Astrocyte of the spinal cord (primary cell): ENCODE data around the gene DNAH12.
"Not testable (repeated sequence)": the region's sequence is repeated elsewhere in the genome, so short reads cannot be mapped to it uniquely, and the experiment has no call there.

Source experiments
- DNase-seq: peaks from one replicate; pipeline ENCODE4 v3.0.0; 2011; ENCODE audit warnings: low read depth, low spot score
- H3K4me3 ChIP-seq: 2 replicates; pipeline ENCODE4 v1.5.1; 2011; ENCODE audit warnings: low read depth, mild to moderate bottlenecking, low read length, moderate library complexity
- in situ Hi-C: cut with HindIII; loops from 2 replicates; pipeline ENCODE4 v1.10.0; 2017; ENCODE audit warnings: low sequenced_read_pairs
- TF ChIP-seq, protein P1 (sequence below): IDR thresholded peaks from 2 replicates; pipeline ENCODE4 v1.5.1; 2012; ENCODE audit warnings: low read depth, mild to moderate bottlenecking, low read length, inconsistent platforms

Gene DNAH12

DNA sequence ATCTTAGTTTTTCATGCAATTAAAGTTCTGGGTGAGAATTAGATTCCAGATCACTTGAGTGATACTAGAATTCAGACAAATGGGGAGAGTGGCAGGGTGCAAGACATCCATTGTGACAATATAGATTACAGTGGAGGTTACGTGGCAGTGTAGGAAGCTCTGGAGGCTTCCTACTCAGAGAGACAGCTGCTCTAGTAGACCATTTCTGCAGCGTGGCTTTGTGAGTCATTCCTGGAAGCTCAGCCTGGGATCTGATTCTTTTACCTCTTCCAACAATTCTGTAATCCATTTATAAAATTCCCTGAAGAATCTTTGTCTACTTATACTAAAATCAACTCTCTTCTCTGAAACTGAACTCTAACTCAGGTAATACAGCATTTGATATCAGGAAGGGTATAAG, 161.2 kb downstream of the DNAH12 start:
- TF ChIP-seq, protein P1, sequence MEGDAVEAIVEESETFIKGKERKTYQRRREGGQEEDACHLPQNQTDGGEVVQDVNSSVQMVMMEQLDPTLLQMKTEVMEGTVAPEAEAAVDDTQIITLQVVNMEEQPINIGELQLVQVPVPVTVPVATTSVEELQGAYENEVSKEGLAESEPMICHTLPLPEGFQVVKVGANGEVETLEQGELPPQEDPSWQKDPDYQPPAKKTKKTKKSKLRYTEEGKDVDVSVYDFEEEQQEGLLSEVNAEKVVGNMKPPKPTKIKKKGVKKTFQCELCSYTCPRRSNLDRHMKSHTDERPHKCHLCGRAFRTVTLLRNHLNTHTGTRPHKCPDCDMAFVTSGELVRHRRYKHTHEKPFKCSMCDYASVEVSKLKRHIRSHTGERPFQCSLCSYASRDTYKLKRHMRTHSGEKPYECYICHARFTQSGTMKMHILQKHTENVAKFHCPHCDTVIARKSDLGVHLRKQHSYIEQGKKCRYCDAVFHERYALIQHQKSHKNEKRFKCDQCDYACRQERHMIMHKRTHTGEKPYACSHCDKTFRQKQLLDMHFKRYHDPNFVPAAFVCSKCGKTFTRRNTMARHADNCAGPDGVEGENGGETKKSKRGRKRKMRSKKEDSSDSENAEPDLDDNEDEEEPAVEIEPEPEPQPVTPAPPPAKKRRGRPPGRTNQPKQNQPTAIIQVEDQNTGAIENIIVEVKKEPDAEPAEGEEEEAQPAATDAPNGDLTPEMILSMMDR = no peak
- in situ Hi-C loops = no loop called here
- no peak overlapping the region for H3K4me3 ChIP-seq
- peak; percentile 22 for DNase-seq

DNA sequence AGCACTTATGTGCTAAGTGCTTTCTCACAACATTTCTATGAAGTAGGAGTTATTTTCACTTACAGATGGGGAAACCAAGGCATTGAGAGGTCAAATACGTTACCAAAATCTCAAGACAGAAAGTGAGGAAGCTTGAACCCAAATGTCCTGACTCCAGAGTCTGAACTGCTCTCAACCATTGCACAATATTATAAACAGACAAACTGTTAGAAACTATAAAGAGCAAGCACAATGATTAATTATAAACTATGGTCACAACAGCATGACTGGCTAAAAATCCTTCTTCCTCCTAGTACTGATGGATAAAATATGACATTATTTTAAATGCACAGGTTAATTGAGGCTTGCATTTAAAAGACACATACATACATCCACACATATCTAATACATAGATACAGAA, 173.8 kb downstream of the DNAH12 start:
- DNase-seq = no peak
- TF ChIP-seq, protein P1 = no peak
- no peak overlapping the region for H3K4me3 ChIP-seq
- in situ Hi-C loops = no loop called here

DNA sequence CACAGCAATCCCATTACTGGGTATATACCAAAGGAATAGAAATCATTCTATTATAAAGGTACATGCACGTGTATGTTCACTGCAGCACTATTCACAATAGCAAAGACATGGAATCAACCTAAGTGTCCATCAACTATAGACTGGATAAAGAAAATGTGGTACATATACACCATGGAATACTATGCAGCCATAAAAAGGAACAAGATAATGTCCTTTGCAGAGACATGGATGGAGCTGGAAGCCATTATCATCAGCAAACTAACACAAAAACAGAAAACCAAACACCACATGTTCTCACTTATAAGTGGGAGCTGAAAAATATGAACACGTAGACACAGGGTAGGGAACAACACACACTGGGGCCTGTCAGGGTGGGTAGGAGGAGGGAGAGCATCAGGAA, 179.1 kb downstream of the DNAH12 start:
- DNase-seq, H3K4me3 ChIP-seq, in situ Hi-C loops: not testable (repeated sequence)

DNA sequence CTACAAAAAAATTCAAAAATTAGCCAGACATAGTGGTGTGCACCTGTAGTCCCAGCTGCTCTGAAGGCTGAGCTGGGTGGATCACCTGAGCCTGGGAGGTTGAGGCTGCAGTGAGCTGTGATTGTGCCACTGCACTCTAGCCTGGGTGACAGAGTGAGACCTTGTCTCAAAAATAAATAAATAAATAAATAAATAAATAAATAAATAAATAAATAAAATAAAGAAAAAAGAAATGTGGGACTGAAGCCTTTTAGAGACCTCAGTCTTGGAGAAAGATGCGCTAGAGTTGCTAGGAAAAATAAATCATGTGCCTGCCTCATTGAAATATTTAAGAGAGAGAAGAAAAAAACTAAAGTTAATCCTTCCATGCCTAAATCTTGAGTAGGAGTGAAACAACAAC, 187.9 kb downstream of the DNAH12 start:
- DNase-seq, H3K4me3 ChIP-seq, in situ Hi-C loops: not testable (repeated sequence)

DNA sequence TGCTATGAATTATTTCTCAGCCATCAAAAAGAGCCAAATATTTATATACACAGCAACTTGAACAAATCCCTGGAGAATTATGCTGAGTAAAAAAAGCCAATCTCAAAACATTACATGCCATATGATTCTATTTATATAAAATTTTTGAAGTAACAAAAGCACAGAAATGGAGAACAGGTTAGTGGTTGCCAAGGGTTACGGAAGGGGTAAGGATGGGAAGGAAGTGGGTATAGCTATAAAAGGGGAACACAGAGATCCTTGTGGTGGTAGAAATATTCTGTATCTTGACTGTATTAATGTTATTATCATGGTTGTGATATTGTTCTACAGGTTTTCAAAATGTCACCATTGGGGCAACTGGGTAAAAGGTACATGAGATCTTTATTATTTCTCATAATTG, 189.4 kb downstream of the DNAH12 start:
- no peak for DNase-seq
- H3K4me3 ChIP-seq = no peak overlapping the region
- in situ Hi-C loops = no loop called here
- TF ChIP-seq, protein P1 = no peak

DNA sequence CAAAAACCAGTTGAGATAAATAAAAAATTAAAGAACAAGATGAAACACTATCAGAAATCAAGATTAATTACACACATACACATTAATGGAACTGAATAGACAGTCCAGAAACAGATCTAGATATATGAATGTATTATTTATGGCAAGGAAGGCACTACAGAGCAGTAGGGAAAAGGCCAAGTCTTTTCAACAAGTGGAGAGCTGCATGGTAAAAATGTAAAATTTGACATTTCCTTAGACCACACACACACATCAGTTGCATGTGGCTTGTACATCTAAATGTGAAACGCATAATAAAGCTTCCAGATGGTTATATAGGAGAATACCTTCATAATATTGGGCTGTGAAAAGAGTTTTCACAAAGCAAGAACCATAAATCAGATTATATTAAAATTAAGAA, 193.9 kb downstream of the DNAH12 start:
- in situ Hi-C loops = no loop called here
- H3K4me3 ChIP-seq = no peak overlapping the region
- no peak for DNase-seq
- TF ChIP-seq, protein P1 = no peak

DNA sequence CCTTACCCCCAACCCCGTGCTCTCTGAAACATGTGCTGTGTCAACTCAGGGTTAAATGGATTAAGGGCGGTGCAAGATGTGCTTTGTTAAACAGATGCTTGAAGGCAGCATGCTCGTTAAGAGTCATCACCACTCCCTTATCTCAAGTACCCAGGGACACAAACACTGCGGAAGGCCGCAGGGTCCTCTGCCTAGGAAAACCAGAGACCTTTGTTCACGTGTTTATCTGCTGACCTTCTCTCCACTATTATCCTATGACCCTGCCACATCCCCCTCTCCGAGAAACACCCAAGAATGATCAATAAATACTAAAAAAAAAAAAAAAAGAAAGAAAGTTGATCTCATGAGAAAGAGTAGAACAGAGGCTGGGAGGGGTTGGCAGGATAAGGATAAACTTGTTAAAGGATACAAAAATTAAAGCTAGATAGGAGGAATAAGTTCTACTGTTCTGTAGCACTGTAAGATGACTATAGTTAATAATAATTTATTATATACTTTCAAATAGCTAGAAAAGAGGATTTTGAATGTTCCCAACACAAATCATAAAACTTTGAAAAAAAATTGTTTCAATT, 205.0 kb downstream of the DNAH12 start:
- DNase-seq, in situ Hi-C loops, H3K4me3 ChIP-seq: not testable (repeated sequence)

DNA sequence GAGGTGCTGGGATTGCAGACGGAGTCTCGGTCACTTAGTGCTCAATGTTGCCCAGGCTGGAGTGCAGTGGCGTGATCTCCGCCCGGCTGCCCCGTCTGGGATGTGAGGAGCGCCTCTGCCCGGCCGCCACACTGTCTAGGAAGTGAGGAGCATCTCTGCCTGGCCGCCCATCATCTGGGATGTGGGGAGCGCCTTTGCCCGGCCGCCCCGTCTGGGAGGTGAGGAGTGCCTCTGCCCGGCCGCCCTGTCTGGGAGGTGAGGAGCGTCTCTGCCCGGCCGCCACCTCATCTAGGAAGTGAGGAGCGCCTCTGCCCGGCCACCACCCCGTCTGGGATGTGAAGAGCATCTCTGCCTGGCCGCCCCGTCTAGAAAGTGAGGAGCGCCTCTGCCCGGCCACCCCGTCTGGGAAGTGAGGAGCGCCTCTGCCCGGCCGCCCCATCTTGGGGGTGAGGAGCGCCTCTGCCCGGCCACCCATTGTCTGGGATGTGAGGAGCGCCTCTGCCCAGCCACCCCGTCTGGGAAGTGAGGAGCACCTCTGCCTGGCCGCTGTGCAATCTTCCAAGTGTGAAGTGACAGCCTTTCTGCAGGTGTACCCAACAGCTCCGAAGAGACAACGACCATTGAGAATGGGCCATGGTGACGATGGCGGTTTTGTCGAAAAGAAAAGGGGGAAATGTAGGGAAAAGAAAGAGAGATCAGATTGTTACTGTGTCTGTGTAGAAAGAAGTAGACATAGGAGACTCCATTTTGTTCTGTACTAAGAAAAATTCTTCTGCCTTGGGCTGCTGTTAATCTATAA, 205.7 kb downstream of the DNAH12 start:
- DNase-seq, H3K4me3 ChIP-seq, in situ Hi-C loops: not testable (repeated sequence)
